Measurements from ENCODE around the gene ANO1.

Gene ANO1

GRCh38 chr11:70107756-70108155 is 29.6 kb downstream of the ANO1 start:
- Histone ChIP-seq H3K9me3 (replicated peaks; ENCODE audit: insufficient read depth, low read length) (no peaks in the 10 kb centered on the region), H3K4me2 (ENCODE audit: low read depth, low read length) (no peak overlapping the region), H3F3A (ENCODE audit: insufficient read depth, low read length) (no peaks in the 10 kb centered on the region), H3K27ac (ENCODE audit: low read length) (no peak overlapping the region), H3K4me1 (ENCODE audit: low read length) (no peaks in the 10 kb centered on the region), H3K4me3 (ENCODE audit: low read length) (no peak overlapping the region), H3K9ac (ENCODE audit: low read length) (no peak overlapping the region), H3K9me2 (replicated peaks; ENCODE audit: insufficient read depth, low read length) (no peaks in the 10 kb centered on the region), H3K27me3 (replicated peaks; ENCODE audit: insufficient read depth, low read length) (peaks cover 95% of the 10 kb centered on the region), H4K20me1 (ENCODE audit: insufficient read depth, low read length) (no peaks in the 10 kb centered on the region), H2AFZ (ENCODE audit: low read length) (no peak overlapping the region), H3K36me3 (replicated peaks; ENCODE audit: insufficient read depth, low read length) (no peaks in the 10 kb centered on the region), H3K79me2 (ENCODE audit: low read length) (no peaks in the 10 kb centered on the region)
- DNase-seq: no peak
- TF ChIP-seq EZH2 (optimal IDR thresholded peaks at IDR 0.05; ENCODE audit: low read depth, low read length) (no peak), EZH2phosphoT487 (IDR thresholded peaks at IDR 0.05; ENCODE audit: low read length) (no peak), CTCF (IDR thresholded peaks at IDR 0.05; ENCODE audit: low read length) (no peak)

- Histone ChIP-seq H3K9me2 (replicated peaks; ENCODE audit: insufficient read depth, low read length) (no peaks in the 10 kb centered on the region), H3K27me3 (replicated peaks; ENCODE audit: insufficient read depth, low read length) (peaks cover 95% of the 10 kb centered on the region), H3K4me3 (ENCODE audit: low read length) (no peak overlapping the region), H3K27ac (ENCODE audit: low read length) (no peak overlapping the region), H2AFZ (ENCODE audit: low read length) (no peak overlapping the region), H3K9me3 (replicated peaks; ENCODE audit: insufficient read depth, low read length) (no peaks in the 10 kb centered on the region), H3K9ac (ENCODE audit: low read length) (no peak overlapping the region), H3K4me1 (ENCODE audit: low read length) (no peaks in the 10 kb centered on the region), H3F3A (ENCODE audit: insufficient read depth, low read length) (no peaks in the 10 kb centered on the region), H3K4me2 (ENCODE audit: low read depth, low read length) (no peak overlapping the region), H4K20me1 (ENCODE audit: insufficient read depth, low read length) (no peaks in the 10 kb centered on the region), H3K36me3 (replicated peaks; ENCODE audit: insufficient read depth, low read length) (no peaks in the 10 kb centered on the region), H3K79me2 (ENCODE audit: low read length) (no peaks in the 10 kb centered on the region)
- no peak for DNase-seq
- TF ChIP-seq EZH2phosphoT487 (IDR thresholded peaks at IDR 0.05; ENCODE audit: low read length): no peak
- no peak for TF ChIP-seq CTCF (IDR thresholded peaks at IDR 0.05; ENCODE audit: low read length)
Measured at GRCh38 chr11:70108250-70108649, 30.1 kb downstream of the ANO1 start.

- H3K36me3 ChIP-seq (replicated peaks; ENCODE audit: insufficient read depth, low read length): no peaks in the 10 kb centered on the region
- no peak overlapping the region for H3K27ac ChIP-seq (ENCODE audit: low read length)
- H3K9me3 ChIP-seq (replicated peaks; ENCODE audit: insufficient read depth, low read length): no peaks in the 10 kb centered on the region
- no peaks in the 10 kb centered on the region for H3F3A ChIP-seq (ENCODE audit: insufficient read depth, low read length)
- peaks cover 95% of the 10 kb centered on the region for H3K27me3 ChIP-seq (replicated peaks; ENCODE audit: insufficient read depth, low read length)
- no peak overlapping the region for H3K9ac ChIP-seq (ENCODE audit: low read length)
- H4K20me1 ChIP-seq (ENCODE audit: insufficient read depth, low read length): no peaks in the 10 kb centered on the region
- TF ChIP-seq EZH2phosphoT487 (IDR thresholded peaks at IDR 0.05; ENCODE audit: low read length) (no peak), EZH2 (optimal IDR thresholded peaks at IDR 0.05; ENCODE audit: low read depth, low read length) (no peak), CTCF (IDR thresholded peaks at IDR 0.05; ENCODE audit: low read length) (no peak)
- H3K4me3 ChIP-seq (ENCODE audit: low read length): no peak overlapping the region
- no peaks in the 10 kb centered on the region for H3K79me2 ChIP-seq (ENCODE audit: low read length)
- no peak for DNase-seq
- H2AFZ ChIP-seq (ENCODE audit: low read length): no peak overlapping the region
- H3K4me2 ChIP-seq (ENCODE audit: low read depth, low read length): no peak overlapping the region
- H3K4me1 ChIP-seq (ENCODE audit: low read length): no peaks in the 10 kb centered on the region
- no peaks in the 10 kb centered on the region for H3K9me2 ChIP-seq (replicated peaks; ENCODE audit: insufficient read depth, low read length)
Measured at GRCh38 chr11:70109006-70109405, 30.9 kb downstream of the ANO1 start.
